Neural crest cell (in vitro differentiated cells): Measurements from ENCODE around the gene DUSP12. TPM values are rescaled to one million over a fixed set of nuclear protein-coding genes. Genes with fewer than 3 reads are reported as not detected.

Source experiments
- DNase-seq: peaks from one replicate; pipeline ENCODE4 v3.0.0; 2021; ENCODE audit warnings: low read depth, mixed read lengths, low spot score
- H3K27ac Mint-ChIP-seq: one replicate; pipeline ENCODE4 v1.8.0; 2021; ENCODE audit warnings: mild to moderate bottlenecking, mixed read lengths; ENCODE audit not compliant: unreplicated experiment
- H3K27me3 Mint-ChIP-seq: 2 replicates; pipeline ENCODE4 v1.8.0; 2021; ENCODE audit warnings: low read depth, mild to moderate bottlenecking, mixed read lengths
- H3K36me3 Mint-ChIP-seq: 2 replicates; pipeline ENCODE4 v1.8.0; 2021; ENCODE audit warnings: low read depth, mild to moderate bottlenecking, mixed read lengths
- H3K4me1 Mint-ChIP-seq: 2 replicates; pipeline ENCODE4 v1.8.0; 2021; ENCODE audit warnings: mixed read lengths
- H3K4me3 Mint-ChIP-seq: one replicate; pipeline ENCODE4 v1.8.0; 2021; ENCODE audit warnings: mild to moderate bottlenecking, mixed read lengths
- H3K9me3 Mint-ChIP-seq: 2 replicates; pipeline ENCODE4 v1.8.0; 2021; ENCODE audit warnings: mixed read lengths
- total RNA-seq: library from RNA; stranded (reverse); gene quantifications from 2 replicates; pipeline ENCODE4 v1.2.1, GENCODE V29; 2021
- TF ChIP-seq, protein P1 (sequence below): fragments of 200-600 bp; sonication (generic); conservative IDR thresholded peaks from 2 replicates; pipeline ENCODE4 v1.5.0; 2021; ENCODE audit warnings: antibody characterized with exemption, mild to moderate bottlenecking

The DUSP12 gene
- total RNA-seq, 1 donor from 2014 or later, result 39.8 TPM

DNA sequence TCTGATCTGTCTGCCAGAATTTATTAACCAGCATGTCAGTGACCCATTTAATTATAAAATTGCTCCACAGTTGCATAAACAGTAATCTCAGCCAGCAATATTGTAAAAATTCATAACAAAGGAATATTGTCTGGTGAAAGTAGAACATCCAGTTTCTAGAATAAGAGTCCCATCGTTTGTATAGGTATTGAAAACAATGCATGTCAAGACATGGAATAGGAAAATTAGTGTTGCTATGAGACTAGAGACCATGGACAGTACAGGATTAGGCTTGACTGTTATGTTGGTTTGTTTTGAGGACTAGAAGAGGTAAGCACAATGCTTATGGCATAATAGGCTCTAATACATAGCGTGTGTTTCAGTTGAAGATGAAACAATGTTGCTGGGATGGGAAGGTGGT, 53.6 kb downstream of the DUSP12 start:
- peaks cover 16% of the 10 kb centered on the region for H3K36me3 Mint-ChIP-seq
- no peak for DNase-seq
- TF ChIP-seq, protein P1, sequence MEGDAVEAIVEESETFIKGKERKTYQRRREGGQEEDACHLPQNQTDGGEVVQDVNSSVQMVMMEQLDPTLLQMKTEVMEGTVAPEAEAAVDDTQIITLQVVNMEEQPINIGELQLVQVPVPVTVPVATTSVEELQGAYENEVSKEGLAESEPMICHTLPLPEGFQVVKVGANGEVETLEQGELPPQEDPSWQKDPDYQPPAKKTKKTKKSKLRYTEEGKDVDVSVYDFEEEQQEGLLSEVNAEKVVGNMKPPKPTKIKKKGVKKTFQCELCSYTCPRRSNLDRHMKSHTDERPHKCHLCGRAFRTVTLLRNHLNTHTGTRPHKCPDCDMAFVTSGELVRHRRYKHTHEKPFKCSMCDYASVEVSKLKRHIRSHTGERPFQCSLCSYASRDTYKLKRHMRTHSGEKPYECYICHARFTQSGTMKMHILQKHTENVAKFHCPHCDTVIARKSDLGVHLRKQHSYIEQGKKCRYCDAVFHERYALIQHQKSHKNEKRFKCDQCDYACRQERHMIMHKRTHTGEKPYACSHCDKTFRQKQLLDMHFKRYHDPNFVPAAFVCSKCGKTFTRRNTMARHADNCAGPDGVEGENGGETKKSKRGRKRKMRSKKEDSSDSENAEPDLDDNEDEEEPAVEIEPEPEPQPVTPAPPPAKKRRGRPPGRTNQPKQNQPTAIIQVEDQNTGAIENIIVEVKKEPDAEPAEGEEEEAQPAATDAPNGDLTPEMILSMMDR, result no peak
- no peak overlapping the region for H3K4me3 Mint-ChIP-seq
- H3K27me3 Mint-ChIP-seq, result no peaks in the 10 kb centered on the region
- no peak overlapping the region for H3K27ac Mint-ChIP-seq
- H3K9me3 Mint-ChIP-seq, result no peaks in the 10 kb centered on the region
- H3K4me1 Mint-ChIP-seq, result no peaks in the 10 kb centered on the region

DNA sequence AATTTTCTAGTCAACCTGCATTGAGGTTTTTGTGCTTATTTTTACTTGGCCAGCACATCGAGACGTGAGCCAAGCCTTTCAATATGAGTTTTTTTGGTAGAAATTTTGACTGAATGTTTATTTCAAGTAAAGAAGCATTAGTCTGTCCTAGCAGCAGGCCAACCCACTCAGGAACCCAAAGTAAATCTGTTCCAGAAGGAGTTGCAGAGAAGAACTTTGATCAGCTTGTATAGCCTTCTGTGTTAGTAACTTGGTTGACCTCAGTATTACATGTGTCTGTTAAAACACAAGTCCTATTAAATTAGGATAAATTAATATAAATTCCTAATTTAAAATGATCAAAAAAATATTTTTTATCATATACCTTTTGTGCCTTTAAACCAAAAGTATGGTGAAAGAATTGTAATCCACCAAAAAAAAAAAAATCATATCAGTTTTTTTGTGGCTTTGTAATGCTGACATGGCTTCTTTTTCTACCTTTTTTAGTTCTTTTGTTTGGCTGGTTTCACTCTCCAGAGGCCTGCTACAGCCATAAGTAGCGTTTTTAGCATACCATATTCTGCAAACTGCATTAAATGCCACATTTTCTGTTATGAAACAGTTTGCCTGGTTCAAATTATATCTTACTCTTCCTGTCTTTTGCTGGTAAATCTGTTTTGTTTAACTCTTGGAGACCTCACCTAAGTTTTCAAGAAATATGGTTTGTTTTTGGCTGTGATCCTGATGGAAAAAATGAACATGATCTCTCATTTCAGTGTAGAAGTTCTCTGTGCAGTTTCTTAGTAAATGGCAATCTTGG, 56.0 kb downstream of the DUSP12 start:
- Mint-ChIP-seq H3K36me3 (peaks cover 21% of the 10 kb centered on the region), H3K27ac (no peak overlapping the region), H3K4me1 (no peaks in the 10 kb centered on the region), H3K9me3 (peaks cover 9% of the 10 kb centered on the region), H3K27me3 (no peaks in the 10 kb centered on the region), H3K4me3 (no peak overlapping the region)
- TF ChIP-seq, protein P1, result no peak
- DNase-seq, result no peak

Other genes with a start within 250 kb of the DUSP12 start
- gene FCGR2A, start 244.3 kb upstream of the DUSP12 start, total RNA-seq, result not detected in 2 replicates
- not detected in 2 replicates for gene HSPA6, start 225.2 kb upstream of the DUSP12 start, total RNA-seq
- not detected in 2 replicates for gene FCGR3A, start 200.0 kb upstream of the DUSP12 start, total RNA-seq
- not detected in 2 replicates for gene FCGR3B, start 118.6 kb upstream of the DUSP12 start, total RNA-seq
- gene FCGR2B, start 86.6 kb upstream of the DUSP12 start, total RNA-seq, result not detected in 2 replicates
- gene FCRLA, start 42.6 kb upstream of the DUSP12 start, total RNA-seq, result not detected in 2 replicates
- 0.40 and 0.43 TPM in 2 replicates for gene FCRLB, start 28.2 kb upstream of the DUSP12 start, total RNA-seq
- gene ATF6, start 16.5 kb downstream of the DUSP12 start, total RNA-seq, result 17.8 and 18.5 TPM in 2 replicates